Tibial artery (tissue), 4 donors: ENCODE data around the gene ABL1.

Source experiments
- DNase-seq, 2 donors: peaks; one replicate each; pipeline ENCODE4 v3.0.0-alpha.2; 2019
- H3K27ac ChIP-seq, 2 donors: fragments of 200-600 bp; sonication (generic) in 1 of 2; 1 replicate in 1 of 2; 2 replicates in 1 of 2; pipeline ENCODE4 v1.5.1; 2018 to 2019; ENCODE audit warnings: mild to moderate bottlenecking in 1 of 2
- H3K27me3 ChIP-seq, 2 donors: fragments of 200-600 bp; sonication (generic) in 1 of 2; one replicate each; pipeline versions ENCODE4 v1.5.1 to v1.6.0; 2016 to 2019
- H3K36me3 ChIP-seq, 3 donors: fragments of 200-600 bp; sonication (generic) in 2 of 3; one replicate each; pipeline ENCODE4 v1.5.1; 2016 to 2019; ENCODE audit warnings: mild to moderate bottlenecking in 2 of 3
- H3K4me1 ChIP-seq, 4 donors: fragments of 200-600 bp; sonication (generic) in 2 of 4; 1 replicate in 3 of 4; 2 replicates in 1 of 4; pipeline ENCODE4 v1.5.1; 2016 to 2019
- H3K4me3 ChIP-seq, 2 donors: fragments of 200-600 bp; sonication (generic) in 1 of 2; 1 replicate in 1 of 2; 2 replicates in 1 of 2; pipeline ENCODE4 v1.5.1; 2018 to 2019; ENCODE audit warnings: mild to moderate bottlenecking in 2 of 2
- H3K9me3 ChIP-seq, 3 donors: fragments of 200-600 bp; sonication (generic) in 1 of 3; one replicate each; pipeline ENCODE4 v1.5.1; 2016 to 2019
- intact Hi-C: fragments of 100-400 bp; cut with DNase I; formaldehyde crosslinking; loops from one replicate; pipeline ENCODE4 v1.15.0; 2023; ENCODE audit warnings: low total_unique reads
- TF ChIP-seq, protein P1 (sequence below), 2 experiments: fragments of 200-600 bp in 1 of 2; fragments of 450-650 bp in 1 of 2; IDR thresholded peaks; one replicate each; pipeline ENCODE4 v1.5.1; 2017 to 2019; ENCODE audit warnings: antibody characterized with exemption in 2 of 2, mild to moderate bottlenecking in 1 of 2, moderate library complexity in 1 of 2

Gene ABL1

GRCh38 chr9:130834371-130835336 is at the start of gene ABL1:
Gene ABL1 (plus strand): TSS chr9:130835254. CDS start chr9:130835447, 193 bp downstream.
- TF ChIP-seq, protein P1, sequence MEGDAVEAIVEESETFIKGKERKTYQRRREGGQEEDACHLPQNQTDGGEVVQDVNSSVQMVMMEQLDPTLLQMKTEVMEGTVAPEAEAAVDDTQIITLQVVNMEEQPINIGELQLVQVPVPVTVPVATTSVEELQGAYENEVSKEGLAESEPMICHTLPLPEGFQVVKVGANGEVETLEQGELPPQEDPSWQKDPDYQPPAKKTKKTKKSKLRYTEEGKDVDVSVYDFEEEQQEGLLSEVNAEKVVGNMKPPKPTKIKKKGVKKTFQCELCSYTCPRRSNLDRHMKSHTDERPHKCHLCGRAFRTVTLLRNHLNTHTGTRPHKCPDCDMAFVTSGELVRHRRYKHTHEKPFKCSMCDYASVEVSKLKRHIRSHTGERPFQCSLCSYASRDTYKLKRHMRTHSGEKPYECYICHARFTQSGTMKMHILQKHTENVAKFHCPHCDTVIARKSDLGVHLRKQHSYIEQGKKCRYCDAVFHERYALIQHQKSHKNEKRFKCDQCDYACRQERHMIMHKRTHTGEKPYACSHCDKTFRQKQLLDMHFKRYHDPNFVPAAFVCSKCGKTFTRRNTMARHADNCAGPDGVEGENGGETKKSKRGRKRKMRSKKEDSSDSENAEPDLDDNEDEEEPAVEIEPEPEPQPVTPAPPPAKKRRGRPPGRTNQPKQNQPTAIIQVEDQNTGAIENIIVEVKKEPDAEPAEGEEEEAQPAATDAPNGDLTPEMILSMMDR (IDR thresholded peaks at IDR 0.05), result no peak
- no peaks in the 10 kb centered on the region for H3K27me3 ChIP-seq
- DNase-seq, result peak; percentile 77 to 85
- peaks cover 0 to 54% (median 36%) of the 10 kb centered on the region in 4 donors for H3K4me1 ChIP-seq
- peak within 1 kb of the TSS; percentile 89 to 91 for H3K27ac ChIP-seq
- H3K9me3 ChIP-seq, result no peaks in the 10 kb centered on the region
- no peaks in the 10 kb centered on the region for H3K36me3 ChIP-seq
- H3K4me3 ChIP-seq, result peak within 1 kb of the TSS; percentile 62
- intact Hi-C loops, result loop anchor here (5.0 kb wide), 1 partner anchor 52 kb away; no protein-coding TSS in a partner anchor

DNA sequence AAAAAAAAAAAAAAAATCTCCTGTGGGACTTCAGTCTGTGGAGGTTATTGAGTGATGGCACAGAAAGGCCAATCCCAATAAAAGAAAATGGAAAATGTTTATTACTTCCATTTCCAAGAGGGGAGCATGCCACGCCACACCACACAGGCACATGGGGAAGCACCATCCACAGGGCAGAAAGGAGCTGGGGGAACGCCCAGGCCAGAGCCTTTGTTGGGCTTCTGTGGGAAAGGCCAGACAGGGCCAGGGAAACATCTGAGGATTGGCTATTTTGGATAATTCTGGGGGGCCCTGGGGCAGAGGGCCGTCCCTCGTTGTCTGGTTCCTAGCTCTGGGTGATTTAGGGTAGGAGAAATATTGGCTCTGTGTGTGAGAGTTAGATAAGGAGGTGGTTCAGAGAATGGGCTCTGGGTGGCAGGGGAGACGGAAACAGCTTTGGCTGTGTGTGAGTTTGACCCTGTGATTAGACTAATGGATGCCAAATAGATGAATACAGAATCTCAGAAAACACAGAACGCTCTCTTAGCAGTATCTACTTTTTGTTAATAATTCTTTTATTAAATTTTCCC is 49.0 kb upstream of the ABL1 start:
- no peak overlapping the region for H3K4me3 ChIP-seq
- H3K27me3 ChIP-seq, result no peaks in the 10 kb centered on the region
- H3K9me3 ChIP-seq, result peaks cover 0 to 9% (median 0%) of the 10 kb centered on the region in 3 donors
- H3K36me3 ChIP-seq, result no peaks in the 10 kb centered on the region
- DNase-seq, result no peak
- intact Hi-C loops, result no loop called here
- H3K4me1 ChIP-seq, result peaks cover 5 to 57% (median 36%) of the 10 kb centered on the region in 4 donors
- peak overlapping the region; percentile 70 to 73 for H3K27ac ChIP-seq
- TF ChIP-seq, protein P1 (IDR thresholded peaks at IDR 0.05), result no peak

DNA sequence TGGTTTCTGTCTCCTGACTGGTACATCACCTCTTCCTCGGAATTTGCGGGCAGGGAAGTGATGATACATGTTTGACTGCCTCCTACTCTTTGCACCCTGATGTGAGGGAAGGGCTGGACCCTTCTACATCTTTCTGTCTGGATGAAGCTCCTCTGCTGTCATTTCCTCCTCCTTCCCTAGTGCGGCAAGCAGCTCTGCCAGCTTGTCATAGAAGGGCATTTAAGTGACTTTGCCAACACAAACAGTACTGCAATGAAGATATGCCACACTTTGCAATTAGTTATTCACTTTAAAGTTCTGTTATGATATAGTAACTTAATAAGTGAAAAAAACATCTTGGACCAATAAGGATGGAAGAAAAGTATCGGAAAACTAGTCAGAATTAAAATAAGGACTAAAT is 48.5 kb upstream of the ABL1 start:
- H3K27me3 ChIP-seq, result no peaks in the 10 kb centered on the region
- H3K4me1 ChIP-seq, result peaks cover 5 to 57% (median 35%) of the 10 kb centered on the region in 4 donors
- TF ChIP-seq, protein P1 (IDR thresholded peaks at IDR 0.05), result no peak
- intact Hi-C loops, result no loop called here
- H3K9me3 ChIP-seq, result peaks cover 0 to 9% (median 0%) of the 10 kb centered on the region in 3 donors
- no peak for DNase-seq
- no peak overlapping the region for H3K4me3 ChIP-seq
- peak overlapping the region; percentile 70 to 73 for H3K27ac ChIP-seq
- H3K36me3 ChIP-seq, result no peaks in the 10 kb centered on the region

- TF ChIP-seq, protein P1 (IDR thresholded peaks at IDR 0.05), result no peak
- Histone ChIP-seq H3K4me1 (peaks cover 0 to 56% (median 22%) of the 10 kb centered on the region in 4 donors), H3K4me3 (no peak overlapping the region), H3K27ac (no peak overlapping the region), H3K27me3 (no peaks in the 10 kb centered on the region), H3K36me3 (no peaks in the 10 kb centered on the region), H3K9me3 (peaks cover 0 to 9% (median 0%) of the 10 kb centered on the region in 3 donors)
- no peak for DNase-seq
- intact Hi-C loops, result no loop called here
Observed at GRCh38 chr9:130789747-130790672, 45.0 kb upstream of the ABL1 start.

DNA sequence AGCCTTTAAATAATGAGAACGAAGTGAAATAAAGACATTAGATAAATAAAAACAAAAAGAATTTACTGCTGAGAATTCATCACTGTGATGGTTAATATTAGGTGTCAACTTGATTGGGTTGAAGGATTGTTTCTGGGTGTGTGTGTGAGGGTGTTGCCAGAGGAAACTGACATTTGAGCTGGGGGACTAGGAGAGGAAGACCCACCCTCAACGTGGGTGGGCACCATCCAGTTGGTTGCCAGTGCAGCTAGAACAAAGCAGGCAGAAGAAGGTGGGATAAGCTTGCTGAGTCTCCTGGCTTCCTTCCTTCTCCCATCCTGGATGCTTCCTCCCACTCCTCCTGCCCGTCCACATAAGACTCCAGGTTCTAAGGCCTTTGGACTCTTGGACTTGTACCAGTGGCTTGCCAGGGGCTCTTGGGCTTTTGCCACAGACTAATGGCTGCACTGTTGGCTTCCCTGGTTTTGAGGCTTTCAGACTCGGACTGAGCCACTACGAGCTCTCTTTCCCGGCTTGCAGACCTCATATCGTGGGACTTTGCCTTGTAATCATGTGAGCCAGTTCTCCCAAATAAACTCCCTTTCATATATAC is 43.7 kb upstream of the ABL1 start:
- no peaks in the 10 kb centered on the region for H3K27me3 ChIP-seq
- TF ChIP-seq, protein P1 (IDR thresholded peaks at IDR 0.05), result no peak
- H3K36me3 ChIP-seq, result no peaks in the 10 kb centered on the region
- H3K27ac ChIP-seq, result peak overlapping the region; percentile 40 to 53
- H3K9me3 ChIP-seq, result peaks cover 0 to 9% (median 0%) of the 10 kb centered on the region in 3 donors
- no peak for DNase-seq
- peaks cover 0 to 52% (median 15%) of the 10 kb centered on the region in 4 donors for H3K4me1 ChIP-seq
- intact Hi-C loops, result no loop called here
- H3K4me3 ChIP-seq, result no peak overlapping the region
